Epithelial cell of proximal tubule (primary cell): ENCODE results near the gene ADCY9. TPM values are rescaled to one million over a fixed set of nuclear protein-coding genes. Genes with fewer than 3 reads are reported as not detected.

Experiments used
- DNase-seq: peaks from one replicate; pipeline ENCODE4 v3.0.0-alpha.2; 2011; ENCODE audit warnings: low read depth
- H3K4me3 ChIP-seq: 2 replicates; pipeline ENCODE4 v1.5.1; 2011; ENCODE audit warnings: low read depth, mild to moderate bottlenecking, low read length
- total RNA-seq: library from RNA; depleted of rRNA; stranded (reverse); fragments of >200 nt; gene quantifications from 2 replicates; pipeline ENCODE4 v1.2.3, GENCODE V29; 2015
- TF ChIP-seq, protein P1 (sequence below): conservative IDR thresholded peaks from 2 replicates; pipeline ENCODE4 v1.5.1; 2012; ENCODE audit warnings: low read depth, mild to moderate bottlenecking, low read length

The ADCY9 gene
- total RNA-seq, 1 donor from 2014 or later: 6.8 TPM

DNA sequence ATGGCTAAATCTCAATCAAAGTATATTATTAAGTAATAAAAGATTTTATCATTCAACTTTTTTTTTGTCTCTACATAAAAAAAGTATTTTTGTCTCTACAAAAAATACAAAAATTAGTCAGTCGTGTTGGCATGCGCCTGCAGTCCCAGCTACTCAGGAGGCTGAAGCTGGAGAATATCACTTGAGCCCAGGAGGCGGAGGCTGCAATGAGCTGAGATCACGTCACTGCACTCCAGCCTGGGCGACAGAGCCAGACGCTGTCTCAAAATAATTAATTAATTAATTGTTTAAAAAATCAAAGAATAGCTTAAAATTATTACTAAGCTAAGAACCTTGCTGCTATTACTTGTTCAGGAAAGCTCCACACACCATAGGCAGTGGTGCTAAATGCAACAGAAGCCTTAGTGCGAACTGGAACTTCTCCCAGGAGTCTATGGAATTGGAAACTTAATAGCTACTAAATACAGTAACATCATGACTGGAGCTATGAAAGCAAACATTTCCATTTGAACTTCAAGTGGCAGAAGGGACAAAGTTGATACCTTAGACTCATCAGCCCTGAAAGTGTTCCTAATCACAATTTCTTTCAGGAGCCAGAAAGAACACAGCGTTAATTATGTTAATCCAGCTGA lies 22.6 kb downstream of the ADCY9 start:
- DNase-seq: no peak
- H3K4me3 ChIP-seq: peak overlapping the region; percentile 28
- TF ChIP-seq, protein P1, sequence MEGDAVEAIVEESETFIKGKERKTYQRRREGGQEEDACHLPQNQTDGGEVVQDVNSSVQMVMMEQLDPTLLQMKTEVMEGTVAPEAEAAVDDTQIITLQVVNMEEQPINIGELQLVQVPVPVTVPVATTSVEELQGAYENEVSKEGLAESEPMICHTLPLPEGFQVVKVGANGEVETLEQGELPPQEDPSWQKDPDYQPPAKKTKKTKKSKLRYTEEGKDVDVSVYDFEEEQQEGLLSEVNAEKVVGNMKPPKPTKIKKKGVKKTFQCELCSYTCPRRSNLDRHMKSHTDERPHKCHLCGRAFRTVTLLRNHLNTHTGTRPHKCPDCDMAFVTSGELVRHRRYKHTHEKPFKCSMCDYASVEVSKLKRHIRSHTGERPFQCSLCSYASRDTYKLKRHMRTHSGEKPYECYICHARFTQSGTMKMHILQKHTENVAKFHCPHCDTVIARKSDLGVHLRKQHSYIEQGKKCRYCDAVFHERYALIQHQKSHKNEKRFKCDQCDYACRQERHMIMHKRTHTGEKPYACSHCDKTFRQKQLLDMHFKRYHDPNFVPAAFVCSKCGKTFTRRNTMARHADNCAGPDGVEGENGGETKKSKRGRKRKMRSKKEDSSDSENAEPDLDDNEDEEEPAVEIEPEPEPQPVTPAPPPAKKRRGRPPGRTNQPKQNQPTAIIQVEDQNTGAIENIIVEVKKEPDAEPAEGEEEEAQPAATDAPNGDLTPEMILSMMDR: no peak

DNA sequence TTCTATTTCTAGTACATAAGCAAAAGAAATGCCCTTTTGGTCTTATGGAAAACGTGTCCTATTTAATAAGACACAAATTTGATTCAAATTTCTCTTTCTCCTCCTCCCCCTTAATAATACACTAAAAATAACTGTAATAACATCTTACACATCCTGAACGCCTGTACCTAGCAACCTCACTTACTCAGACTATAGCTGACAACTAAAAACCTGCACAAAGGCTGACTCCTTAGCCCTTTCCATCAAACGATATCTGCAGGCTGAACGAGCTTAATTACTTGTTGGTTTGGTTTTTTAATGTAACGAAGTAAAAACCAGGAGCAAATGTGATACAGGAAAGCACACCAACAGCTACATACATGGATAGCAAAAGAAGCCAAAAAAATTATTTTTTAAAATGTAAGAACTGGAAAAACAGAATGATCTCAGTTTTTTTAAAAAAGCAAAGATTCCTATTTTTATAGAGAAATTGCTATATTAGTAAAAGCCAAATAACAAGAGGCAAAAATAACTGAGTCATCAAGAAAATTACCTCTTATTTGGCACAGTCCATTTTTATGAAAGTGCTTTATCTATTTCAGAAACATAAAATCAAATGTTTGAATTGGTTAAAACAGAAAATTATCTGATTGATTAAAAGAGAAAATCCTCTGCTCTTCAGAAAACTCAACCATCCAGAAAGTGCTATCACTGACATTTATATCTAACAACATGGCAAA lies 23.5 kb downstream of the ADCY9 start:
- H3K4me3 ChIP-seq: no peak overlapping the region
- DNase-seq: no peak
- TF ChIP-seq, protein P1: no peak

DNA sequence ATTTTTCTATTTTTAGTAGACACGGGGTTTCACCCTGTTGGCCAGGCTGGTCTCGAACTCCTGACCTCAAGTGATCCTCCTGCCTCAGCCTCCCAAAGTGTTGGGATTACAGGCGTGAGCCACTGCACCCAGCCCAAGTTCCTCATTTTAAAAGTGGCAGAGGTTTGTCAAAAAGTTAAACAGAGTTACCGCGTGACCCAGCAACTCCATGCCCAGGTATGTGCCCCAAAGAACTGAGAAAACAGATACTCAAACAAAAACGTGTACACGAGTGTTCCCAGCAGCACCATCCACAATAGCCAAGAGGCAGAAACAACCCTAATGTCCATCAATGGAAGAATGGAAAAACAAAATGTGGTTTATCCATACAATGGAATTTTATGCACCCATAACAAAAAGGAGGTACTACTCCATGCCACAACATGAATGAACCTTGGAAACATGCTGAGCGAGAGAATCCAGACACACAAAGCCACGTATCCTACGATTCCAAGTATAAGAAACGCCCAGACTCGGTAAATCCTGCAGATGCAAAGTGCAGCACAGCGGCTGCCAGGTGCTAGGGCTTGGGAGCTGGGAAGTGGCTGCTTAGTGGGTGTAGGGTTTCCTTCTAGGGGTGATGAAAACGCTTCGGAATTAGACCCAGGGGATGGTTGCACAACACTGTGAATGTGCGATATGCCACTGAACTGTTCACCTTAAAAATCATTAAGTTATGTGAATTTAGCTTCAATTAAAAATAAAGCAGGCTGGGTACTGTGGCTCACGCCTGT lies 24.8 kb downstream of the ADCY9 start:
- TF ChIP-seq, protein P1: no peak
- H3K4me3 ChIP-seq: no peak overlapping the region
- DNase-seq: no peak

DNA sequence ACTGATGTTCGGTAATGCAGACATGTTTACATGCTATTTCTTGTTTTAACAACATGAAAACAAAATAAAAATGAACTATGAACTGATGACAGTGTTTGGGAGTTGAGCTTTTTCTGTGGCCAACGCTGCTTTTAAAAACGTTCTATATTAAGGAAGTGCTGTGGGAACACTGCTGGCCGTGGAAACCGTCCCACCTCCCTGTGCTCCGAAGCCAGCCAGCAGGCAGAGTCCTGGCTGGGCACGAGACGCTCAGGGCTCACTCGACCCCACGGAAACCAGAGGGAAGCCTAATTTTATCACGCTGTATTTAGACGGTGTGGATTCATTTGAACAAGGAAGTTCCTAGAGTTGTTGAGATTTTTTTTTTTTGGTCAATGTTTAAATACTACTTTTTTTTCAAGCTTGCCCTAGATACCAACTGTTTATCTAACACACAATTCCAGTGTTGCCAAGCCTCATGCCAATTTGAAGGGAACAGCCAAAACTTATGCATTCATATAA lies 25.8 kb downstream of the ADCY9 start:
- DNase-seq: no peak
- TF ChIP-seq, protein P1: no peak
- H3K4me3 ChIP-seq: peak overlapping the region; percentile 18

DNA sequence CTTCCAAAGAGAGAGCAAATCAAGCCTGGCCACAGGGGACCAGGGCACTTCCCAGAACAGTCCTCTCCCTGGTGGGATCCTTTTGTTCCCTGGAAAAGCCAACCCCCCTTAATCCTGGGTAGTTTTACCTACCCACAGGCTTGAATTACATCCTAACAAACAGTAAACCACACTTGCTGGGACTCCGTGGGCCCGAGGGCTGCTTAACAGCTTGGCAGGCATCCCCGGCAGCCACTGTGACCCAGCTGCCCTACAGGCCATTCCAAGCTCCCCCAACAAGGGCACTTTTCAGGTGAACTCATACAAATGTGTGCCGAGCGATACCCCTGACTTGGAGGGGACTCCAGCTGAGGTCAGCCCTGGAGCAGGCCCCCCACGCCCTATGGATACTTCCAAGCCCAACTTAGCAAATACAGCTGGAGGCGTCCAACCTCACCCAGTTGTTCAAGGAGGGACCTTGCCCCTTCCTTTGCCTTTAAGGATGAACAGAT lies 26.4 kb downstream of the ADCY9 start:
- TF ChIP-seq, protein P1: no peak
- no peak for DNase-seq
- H3K4me3 ChIP-seq: no peak overlapping the region

DNA sequence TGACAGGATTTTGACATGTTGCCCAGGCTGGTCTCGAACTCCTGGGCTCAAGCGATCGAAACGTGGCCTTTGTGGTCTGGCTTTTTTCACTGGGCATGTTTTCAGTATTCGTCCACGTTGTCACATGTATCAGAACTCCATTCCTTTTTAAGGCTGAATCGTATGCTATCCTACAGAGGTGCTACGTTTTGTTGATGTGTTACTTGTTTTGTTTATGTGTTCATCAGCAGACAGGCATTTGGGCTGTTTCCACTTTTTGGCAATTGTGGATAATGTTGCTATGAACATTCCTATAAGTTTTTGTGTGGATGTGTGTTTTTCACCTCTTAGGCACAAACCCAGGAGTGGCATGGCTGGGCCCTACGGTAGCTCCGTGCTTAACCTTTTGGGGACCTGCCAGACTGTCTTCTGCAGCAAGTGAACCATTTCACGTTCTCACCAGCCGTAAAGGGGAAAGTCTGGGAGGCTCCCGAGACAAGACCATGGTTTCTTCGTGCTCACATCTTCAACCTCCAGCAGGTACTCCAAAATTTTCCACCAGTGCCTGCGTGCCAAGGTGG lies 26.9 kb downstream of the ADCY9 start:
- no peak for DNase-seq
- TF ChIP-seq, protein P1: no peak
- no peak overlapping the region for H3K4me3 ChIP-seq
